Activated CD8-positive, alpha-beta memory T cell treated with anti-CD3 and anti-CD28 coated beads, Interleukin-2, amount 50 U/mL, for 24 hours (primary cell): ENCODE measurements around the gene SFXN2.
"Not testable (repeated sequence)": the region's sequence is repeated elsewhere in the genome, so short reads cannot be mapped to it uniquely, and the experiment has no call there.

Source experiments
- DNase-seq: peaks from one replicate; pipeline ENCODE4 v3.0.0-alpha.2; 2020; ENCODE audit errors: extremely low read depth

The SFXN2 gene

DNA sequence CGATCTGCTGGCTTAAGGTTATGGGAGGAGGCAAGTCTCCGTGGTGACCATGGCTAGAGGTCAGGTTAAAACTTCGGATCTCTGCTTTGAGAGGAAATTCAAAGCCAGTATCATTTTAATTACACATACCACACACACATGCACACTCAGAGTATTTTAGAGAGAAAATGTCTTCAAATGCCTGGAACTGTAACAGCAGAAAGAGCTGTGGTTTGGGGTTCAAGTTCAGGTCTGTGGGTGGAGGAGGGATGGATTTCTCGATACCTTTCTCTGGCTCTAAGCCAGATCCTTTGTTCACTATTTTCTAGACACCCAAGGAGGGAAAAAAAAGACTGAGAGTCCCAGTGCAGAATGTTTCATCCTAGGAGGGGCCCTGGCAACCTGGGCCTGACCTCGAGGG is 32.7 kb upstream of the SFXN2 start:
- DNase-seq, result no peak

DNA sequence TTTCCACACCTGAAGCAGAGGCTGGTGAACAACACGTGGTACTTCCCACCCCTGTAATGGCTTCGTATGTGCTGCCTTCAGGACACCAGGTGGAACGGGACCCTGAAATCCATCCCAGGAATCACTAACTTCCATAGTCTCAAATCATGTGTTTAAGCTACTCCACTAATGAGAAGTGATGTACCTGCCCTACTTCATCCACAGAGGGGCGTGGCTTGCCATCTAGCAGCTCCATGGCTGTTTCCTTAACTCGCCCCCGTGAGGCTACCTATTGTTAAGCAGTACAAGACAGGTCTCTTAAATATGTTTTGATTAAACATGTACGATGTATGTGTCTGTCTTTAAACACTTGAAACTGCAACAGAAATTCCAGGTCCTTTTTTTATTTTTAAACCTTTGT is 32.0 kb upstream of the SFXN2 start:
- DNase-seq, result no peak

DNA sequence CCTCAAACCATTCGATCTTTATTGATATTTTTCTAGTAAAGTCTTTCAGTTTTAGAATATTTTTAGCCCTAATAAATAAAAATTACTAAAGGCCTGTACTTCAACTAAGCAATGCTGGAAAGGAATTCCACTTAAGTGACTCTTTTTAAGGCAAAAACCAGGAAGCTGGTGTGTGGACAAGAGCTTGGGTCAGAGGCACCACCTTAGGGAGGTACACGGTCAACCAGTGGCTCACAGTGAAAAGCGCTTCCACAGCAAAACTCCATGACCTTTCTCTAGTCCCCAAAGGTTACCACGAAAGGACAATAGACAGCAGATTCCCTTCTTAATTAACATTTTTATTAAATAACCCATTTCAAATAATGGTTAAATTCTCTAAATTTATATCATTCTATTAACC is 31.5 kb upstream of the SFXN2 start:
- DNase-seq, result no peak

DNA sequence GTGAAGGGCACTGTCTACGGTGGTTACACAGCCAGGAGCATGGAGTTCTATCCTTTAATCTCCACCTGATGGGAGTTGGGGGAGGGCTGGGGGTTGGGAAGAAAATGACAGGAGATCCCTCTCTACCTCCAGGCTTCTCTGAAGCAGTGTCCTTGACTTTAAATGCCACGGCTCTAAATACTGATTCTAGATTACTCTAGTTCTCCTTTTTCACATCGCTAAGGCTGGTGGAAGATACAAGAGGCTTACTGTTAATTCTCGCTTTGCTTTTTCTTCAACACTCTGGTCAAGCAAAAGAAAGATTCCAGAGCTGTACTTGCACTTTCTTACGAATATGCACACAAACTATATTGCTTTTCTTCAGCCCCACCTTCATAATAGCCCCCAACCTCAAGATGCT is 30.7 kb upstream of the SFXN2 start:
- no peak for DNase-seq

DNA sequence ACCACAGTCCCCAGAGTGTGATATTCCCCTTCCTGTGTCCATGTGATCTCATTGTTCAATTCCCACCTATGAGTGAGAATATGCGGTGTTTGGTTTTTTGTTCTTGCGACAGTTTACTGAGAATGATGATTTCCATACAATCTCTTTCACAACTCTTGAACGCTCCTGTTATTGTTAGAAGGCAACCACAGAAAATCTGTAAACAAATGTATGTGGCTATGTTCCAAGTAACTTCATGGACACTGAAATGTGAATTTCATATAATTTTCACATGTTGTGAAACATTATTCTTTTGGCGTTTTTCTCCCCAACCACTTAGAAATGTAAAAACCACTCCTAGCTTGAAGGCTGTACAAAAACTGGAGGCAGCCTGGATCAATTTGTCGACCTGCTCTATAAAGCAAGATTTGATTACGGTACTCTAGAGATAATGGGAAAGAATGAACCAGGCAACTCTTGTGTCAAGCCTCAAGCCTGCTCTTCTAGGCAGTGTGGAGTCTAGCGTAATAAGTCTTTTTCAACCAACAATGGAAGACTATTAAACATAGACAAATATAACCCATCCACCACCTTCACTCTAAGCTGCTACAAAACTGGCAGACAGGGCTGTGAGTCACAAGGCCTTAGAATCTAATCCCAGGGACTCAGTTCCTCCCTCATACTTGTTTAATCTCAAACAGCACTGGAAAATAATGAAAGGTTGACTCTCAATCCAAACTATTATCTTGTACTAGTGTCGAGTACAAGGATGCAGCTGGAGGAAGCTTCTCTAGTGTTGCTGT is 23.0 kb upstream of the SFXN2 start:
- no peak for DNase-seq

DNA sequence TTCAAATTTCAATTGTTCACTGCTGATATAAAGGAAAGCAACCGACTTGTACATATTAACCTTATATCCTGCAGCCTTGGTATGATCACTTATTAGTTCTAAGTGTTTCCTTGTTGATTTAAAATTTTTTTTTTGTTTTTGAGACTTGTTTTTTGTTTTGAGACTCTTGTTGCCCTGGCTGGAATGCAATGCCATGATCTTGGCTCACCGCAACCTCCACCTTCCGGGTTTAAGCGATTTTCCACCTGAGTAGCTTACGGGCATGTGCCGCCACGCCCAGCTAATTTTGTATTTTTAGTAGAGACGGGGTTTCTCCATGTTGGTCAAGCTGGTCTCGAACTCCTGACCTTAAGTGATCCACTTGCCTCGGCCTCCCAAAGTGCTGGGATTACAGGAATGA is 19.0 kb upstream of the SFXN2 start:
- not testable (repeated sequence) for DNase-seq

DNA sequence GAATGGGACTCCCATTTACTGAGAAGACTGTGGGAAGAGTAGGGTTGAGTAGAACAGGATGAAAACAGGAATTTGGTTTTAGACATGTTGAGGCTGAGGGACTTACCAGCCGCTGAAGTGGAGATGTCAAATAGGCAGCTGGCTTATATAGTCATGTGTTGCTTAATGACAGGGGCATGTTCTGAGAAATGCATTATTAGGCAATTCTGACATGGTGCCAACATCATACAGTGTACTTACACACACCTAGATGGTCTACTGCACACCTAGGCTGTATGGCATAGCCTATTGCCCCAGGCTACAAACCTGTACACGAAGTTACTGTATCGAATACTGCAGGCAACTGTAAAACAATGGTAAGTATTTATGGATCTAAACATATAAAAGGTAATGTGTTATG is 17.7 kb upstream of the SFXN2 start:
- no peak for DNase-seq

DNA sequence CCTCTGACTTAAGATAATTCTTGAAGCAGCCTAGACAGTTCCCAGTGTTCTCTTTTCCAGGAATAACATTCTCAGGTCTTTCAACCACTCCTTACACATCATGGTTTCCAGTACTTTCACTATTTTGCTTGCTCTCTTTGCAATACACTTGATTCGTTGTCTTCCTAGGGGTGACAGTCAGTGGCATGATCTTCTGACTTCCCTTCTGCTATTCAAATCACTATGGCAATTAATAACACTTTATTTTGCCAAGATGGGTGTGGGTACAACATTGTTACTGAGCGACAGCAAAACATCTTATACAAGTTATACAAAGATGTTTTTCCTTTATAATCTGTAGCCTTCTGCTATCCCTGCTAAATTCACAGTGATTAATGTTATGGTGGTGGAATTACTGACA is 15.5 kb upstream of the SFXN2 start:
- no peak for DNase-seq

DNA sequence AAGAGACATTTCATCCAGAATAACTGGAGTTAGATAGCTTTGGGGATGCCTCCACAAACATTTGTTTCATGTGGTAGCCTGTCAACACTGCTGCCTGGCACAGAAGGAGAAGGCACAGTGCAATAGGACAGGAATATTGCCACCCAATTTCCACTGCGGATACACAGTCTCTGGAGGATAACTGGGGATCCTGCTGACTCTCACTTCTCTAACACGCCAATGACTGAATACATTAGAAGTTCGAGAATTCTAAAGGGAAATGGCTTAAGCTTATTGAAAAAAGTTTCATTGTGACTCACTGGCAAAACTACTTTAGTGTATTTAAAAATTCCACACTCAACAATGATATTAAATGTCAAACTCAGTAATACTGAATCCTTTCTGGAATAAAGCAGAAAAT is 13.2 kb upstream of the SFXN2 start:
- DNase-seq, result no peak

DNA sequence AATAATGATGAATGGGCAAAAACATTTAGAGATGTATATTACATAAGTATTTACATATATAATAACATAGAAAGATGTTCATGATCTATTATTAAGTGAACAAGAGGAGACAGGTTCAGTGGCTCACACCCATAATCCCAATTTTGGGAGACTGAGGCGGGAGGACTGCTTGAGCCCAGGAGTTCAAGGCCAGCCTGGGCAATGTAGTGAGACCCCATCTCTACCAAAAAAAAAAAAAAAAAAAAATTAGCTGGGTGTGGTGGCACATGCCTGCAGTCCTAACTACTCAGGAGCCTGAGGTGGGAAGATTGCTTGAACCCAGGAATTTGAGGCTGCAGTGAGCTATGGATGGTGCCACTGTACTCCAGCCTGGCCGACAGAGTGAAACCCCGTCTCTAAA is 12.6 kb upstream of the SFXN2 start:
- DNase-seq, result no peak

DNA sequence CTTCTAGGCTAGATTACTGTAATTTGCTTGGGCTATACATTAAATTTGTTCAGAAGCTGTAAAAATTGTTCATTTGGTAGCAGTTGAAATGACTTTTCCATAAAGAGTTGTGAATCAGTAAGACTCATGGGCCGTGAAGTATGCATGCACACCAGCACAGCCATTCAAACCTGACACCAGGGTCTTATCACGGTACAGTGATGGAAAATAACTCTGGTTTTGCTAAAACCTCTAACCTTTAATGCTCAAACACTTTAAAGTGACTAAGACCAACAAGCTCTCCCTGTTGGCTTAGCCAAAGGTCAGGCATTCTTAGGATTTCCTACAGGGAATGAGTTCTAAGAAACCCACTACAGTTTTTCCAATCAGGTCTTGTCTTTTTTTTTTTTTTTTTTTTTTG is 11.7 kb upstream of the SFXN2 start:
- DNase-seq, result no peak

DNA sequence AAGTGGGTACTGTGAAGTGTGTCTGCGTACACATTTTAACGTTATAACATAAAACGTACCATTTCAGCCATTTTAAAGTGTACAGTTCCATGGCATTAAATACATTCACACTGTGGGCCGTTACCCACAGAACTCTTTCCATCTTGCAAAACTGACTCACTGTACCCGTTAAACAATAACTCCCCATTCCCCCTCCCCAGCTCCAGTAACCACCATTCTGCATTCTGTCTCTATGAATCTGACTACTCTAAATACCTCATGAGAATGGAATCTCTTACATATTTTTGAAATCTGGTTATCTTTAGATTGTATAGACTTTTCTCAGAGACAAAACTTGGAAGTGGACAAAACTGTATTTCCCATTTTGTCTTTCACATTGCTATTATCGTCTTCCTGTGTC is 9.5 kb upstream of the SFXN2 start:
- no peak for DNase-seq

DNA sequence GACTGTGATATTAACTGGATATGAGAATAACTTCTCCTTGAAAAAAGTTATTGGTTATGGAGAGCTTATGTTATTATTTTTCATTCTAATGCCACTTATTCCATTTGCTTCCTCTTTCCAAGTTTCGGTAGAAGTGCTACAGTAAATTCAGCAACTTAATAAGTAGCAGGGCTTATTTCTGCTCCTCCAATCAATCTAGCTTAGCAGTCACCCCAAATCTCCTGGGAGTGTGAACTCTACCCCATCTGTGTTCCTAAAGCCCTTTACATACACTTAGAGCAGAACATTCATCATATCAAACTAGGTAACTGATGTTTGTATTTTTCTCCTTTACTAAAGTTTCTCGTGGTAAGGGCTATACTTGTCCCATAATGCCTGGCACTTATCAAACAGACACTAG is 8.9 kb upstream of the SFXN2 start:
- no peak for DNase-seq

DNA sequence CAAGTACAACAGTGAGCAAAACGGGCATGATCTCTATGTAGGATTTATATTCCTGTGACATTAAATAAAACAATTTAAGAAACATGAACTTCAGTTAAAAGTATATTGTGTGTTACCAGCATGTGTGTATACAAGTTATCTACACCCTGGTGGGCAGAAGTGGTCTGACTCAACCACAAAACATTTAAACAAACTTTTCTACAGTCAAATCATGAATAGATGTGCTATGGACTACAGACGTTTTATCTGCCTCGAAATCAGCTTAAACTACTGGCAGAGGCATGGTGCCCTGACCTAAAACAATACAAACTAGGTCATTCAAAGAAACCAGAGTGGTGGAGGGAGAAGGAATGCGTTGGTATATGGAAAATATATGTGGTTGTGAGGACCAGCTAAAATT is 3.8 kb upstream of the SFXN2 start:
- DNase-seq, result no peak

DNA sequence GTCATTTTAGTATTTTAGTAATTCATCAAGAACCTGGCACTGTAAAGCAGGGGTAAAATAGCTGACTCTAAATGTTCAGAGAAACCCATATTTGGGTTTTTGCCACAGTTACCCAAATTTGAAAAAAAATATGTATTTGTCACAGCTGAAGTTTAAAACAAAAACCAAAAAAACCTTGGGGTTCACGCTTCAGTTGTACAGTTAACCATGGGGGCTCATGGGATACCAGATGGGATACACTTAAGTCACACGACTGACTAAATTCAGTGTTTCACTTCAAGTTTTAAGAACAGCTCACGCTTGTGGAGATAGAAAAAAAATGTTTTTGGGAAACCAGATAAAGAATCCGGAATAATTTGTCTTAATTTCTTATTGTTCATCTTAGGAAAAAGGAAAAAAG is 2.3 kb upstream of the SFXN2 start:
- DNase-seq, result no peak

DNA sequence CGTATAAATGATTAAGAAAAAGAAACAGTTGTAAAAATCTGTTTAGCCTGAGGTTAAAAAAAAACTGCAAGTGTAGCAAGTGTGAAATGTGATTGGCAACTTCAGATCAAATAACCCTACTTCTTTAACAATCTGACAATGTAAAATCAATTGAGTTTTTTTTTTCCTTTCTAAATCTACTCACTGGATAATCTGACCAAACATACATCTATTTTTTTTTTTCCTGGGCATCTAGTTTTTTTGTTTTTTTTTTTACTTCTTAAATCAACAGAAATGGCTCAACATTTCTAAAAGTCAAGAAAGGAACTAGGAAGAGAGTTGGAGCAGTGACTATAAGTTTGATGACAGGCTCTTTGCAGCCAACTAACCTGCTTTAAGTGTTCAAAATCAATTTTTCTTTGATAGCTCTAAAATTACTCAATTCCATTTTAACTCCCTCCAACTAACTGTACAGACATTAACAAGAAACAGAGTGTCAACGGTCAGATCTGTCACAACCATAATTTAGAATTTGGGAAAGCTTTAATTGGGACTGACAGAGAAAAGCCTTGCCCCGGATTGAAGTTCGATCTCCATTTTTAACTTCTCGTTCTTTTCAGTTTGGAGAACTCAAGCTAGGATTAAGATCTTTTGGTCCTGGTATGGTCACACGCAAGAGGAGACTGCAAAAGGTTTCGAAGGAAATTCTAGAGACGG is 1.4 kb upstream of the SFXN2 start:
- DNase-seq, result no peak

DNA sequence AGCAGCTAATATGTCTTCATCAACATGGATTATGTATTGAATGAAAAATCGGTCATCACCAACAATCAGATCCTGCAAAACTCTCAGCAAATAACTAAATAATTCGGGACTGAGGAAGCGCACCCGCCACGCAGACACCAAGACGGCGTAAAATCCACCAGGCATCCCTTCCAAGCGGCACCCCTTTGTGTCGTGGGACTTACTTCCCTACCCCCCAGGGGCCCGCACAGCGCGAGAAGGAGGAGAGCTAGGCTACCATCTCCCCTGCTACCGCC is 960 bp upstream of the SFXN2 start:
- DNase-seq, result no peak

DNA sequence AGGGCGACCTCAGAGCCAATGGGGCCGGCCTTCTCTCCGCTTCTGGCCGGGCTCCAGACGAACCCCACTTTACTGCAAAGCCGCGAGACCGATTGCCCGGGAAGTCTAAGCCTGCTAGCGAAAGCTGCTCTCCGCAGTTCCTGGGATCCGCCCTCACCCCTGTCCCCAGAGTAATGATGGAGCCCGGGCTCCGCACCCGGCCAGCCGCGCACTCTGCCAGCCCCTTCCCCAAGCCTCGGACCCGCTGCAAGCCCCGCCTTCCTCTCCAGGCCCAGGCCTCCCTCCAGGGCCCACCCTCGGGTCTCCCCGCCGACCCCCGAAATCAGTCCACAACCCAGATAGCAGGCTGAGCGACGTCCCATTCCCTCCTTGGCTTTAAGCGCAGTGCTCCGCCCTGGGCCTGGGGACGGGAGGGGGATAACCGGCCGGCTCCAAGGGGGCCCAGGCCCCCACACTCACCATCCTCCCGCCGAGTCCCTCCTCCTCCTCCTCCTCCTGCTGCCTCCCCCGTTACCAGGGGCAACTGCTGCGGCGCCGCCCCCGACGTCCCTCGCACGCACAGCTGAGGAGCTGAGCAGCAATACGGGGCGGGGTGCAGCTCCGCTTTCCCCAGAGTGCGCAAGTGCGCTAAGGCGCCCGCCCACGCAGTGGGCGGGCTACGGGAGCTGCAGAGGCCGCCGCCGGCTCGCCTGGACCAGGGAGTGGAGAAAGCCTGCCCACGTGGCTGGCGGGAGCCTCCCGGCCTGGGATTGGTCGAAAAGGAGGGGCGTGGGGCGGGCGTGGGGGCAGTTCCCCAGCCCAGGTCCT is 419 bp upstream of the SFXN2 start, which contains the start of gene ARL3:
ARL3 (minus strand) TSS at position 584 of the 807 bp plus-strand sequence; CDS start at position 462, 122 bp downstream.
- DNase-seq, result peak; percentile 92

DNA sequence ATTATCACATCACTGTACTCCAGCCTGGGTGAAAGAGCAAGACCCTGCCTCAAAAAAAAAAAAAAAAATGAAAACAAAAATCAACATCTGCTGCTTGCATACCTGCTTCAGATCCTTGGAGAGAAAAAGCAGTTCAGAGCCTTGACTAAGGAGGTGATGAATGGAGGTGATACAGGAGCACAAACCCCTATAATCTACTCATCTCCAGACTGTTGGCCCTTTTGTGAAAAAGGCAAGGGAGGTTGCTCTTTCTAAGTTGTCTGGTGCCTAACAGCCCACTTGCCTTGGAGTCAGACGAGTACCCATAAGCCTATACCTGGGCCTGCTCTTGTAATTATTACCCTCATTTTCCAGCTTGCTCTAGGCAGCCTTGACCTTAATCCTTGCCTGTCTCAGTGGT is 1.4 kb downstream of the SFXN2 start:
- DNase-seq, result no peak

DNA sequence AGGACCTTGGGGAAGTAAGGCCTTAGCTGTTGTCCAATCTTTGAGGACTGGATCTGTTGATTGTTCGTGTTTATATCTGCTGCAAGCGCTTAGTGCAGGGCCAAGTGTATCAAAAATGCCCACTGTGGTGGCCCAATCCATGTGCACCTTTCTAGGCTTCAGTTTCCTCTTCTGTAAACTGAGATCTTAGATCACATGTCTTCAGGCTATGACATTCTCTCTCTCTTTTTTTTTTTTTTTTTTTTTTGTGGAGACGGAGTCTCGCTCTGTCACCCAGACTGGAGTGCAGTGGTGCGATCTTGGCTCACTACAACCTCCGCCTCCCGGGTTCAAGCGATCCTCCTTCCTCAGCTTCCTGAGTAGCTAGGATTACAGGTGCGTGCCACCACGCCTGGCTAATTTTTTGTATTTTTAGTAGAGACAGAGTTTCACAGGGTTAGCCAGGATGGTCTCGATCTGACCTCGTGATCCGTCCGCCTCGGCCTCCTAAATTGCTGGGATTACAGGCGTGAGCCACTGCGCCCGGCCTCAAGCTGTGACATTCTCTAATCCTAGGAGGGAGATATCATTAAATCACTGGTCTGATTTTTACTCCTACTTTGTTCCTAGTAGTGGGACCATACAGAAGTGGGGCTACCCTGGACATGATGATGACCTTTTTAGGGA is 2.6 kb downstream of the SFXN2 start:
- DNase-seq, result not testable (repeated sequence)

DNA sequence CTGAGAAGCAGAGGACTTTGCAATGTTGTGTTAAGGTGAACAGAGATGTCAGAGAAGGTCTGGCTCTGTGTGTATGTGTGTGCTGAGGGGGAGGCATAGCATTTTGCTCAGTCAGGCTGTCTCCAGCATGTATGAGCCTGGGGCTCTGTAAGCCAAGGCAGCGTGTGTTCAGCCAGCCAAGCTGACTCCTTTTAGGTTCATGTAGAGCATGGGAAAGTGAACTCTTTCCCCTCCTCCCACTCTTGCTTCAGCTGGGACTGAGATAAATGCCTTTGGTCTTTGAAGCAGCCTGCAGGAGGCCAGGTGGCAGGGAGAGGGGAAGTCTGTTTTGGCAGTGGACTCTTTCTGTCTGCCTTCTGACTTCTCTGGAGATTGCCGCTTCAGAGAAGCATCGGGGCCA is 3.8 kb downstream of the SFXN2 start:
- DNase-seq, result no peak

DNA sequence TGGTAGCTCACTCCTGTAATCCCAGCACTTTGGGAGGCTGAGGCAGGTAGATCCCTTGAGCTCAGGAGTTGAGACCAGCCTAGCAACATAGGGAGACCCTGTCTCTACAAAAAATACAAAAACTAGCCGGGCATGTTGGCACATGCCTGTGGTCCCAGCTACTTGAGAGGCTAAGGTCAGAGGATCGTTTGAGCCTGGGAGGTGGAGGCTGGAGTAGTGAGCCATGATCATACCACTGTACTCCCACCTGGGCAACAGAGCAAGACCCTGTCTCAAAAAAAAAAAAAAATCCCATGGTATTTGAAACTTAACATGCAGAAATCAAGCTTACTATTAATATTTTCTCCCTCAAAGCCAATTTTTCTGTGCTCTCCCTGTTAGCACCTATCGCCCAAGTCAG is 5.9 kb downstream of the SFXN2 start:
- DNase-seq, result no peak
